Mesangial cell (primary cell): ENCODE data around the gene SSX2B. TPM values are rescaled to one million over a fixed set of nuclear protein-coding genes. Genes with fewer than 3 reads are reported as not detected.

Experiments
- total RNA-seq: library from RNA; depleted of rRNA; stranded (reverse); fragments of >200 nt; gene quantifications from 2 replicates; pipeline ENCODE4 v1.2.3, GENCODE V29; 2015

SSX2B gene
- total RNA-seq, result not detected in 2 replicates

GRCh38 chrX:52750952-52751351, at the start of gene SSX2B:
TSS of gene SSX2B (plus strand) at chrX:52751252. CDS start at chrX:52752681, 1,429 bp downstream.

GRCh38 chrX:52707078-52707477, 44.0 kb upstream of the SSX2B start, which contains the start of gene SSX2:
TSS of gene SSX2 (minus strand) at chrX:52707178. CDS start at chrX:52705749, 1,429 bp downstream.

GRCh38 chrX:52797327-52797726, 46.3 kb downstream of the SSX2B start, which contains the start of gene SPANXN5:
TSS of gene SPANXN5 (minus strand) at chrX:52797427. CDS start at chrX:52797348, 79 bp downstream.

Other genes starting within 250 kb of the SSX2B start
- not detected in 2 replicates for gene XAGE1B, start 234.2 kb upstream of the SSX2B start, total RNA-seq
- gene SSX7, start 96.4 kb upstream of the SSX2B start, total RNA-seq, result not detected in 2 replicates
- gene SSX2, start 44.1 kb upstream of the SSX2B start, total RNA-seq, result not detected in 2 replicates
- gene SPANXN5, start 46.2 kb downstream of the SSX2B start, total RNA-seq, result not detected in 2 replicates
- gene XAGE5, start 60.0 kb downstream of the SSX2B start, total RNA-seq, result not detected in 2 replicates
- not detected in 2 replicates for gene XAGE3, start 116.8 kb downstream of the SSX2B start, total RNA-seq
- gene FAM156B, start 146.1 kb downstream of the SSX2B start, total RNA-seq, result 14.7 and 23.3 TPM in 2 replicates
- 5.6 and 6.5 TPM in 2 replicates for gene FAM156A, start 207.3 kb downstream of the SSX2B start, total RNA-seq